Epithelial cell of proximal tubule (primary cell): ENCODE results near the gene MVK. TPM values are rescaled to one million over a fixed set of nuclear protein-coding genes. Genes with fewer than 3 reads are reported as not detected.

Source experiments
- DNase-seq: peaks from one replicate; pipeline ENCODE4 v3.0.0-alpha.2; 2011; ENCODE audit warnings: low read depth
- H3K4me3 ChIP-seq: 2 replicates; pipeline ENCODE4 v1.5.1; 2011; ENCODE audit warnings: low read depth, mild to moderate bottlenecking, low read length
- CTCF ChIP-seq: conservative IDR thresholded peaks from 2 replicates; pipeline ENCODE4 v1.5.1; 2012; ENCODE audit warnings: low read depth, mild to moderate bottlenecking, low read length
- total RNA-seq: library from RNA; depleted of rRNA; stranded (reverse); fragments of >200 nt; gene quantifications from 2 replicates; pipeline ENCODE4 v1.2.3, GENCODE V29; 2015

Gene MVK
- total RNA-seq, 1 donor from 2014 or later = 28.5 TPM

GRCh38 chr12:109608793-109609192 is 35.2 kb downstream of the MVK start:
- TF ChIP-seq CTCF = no peak
- H3K4me3 ChIP-seq = no peak overlapping the region
- DNase-seq = no peak

DNA sequence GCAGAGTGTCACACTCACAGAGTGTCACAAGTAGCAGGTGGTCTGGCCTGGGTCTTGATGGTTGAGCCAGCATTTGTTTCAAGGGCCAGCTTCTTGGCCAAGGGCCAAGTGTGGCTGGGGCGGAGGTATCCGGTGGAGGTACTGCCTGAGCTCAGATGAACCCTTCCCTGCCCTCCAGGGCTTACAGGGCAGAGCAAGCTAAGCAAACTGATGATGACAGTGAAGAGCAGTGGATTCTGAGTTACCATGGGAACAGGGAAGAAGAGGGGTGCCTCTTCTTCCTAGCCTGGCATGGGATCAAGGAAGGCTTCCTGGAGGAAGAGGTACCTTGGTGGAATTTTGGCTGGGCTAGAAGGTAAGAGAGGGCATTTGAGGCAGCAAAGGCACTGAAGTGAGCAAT is 35.7 kb downstream of the MVK start:
- no peak for TF ChIP-seq CTCF
- no peak overlapping the region for H3K4me3 ChIP-seq
- DNase-seq = no peak

DNA sequence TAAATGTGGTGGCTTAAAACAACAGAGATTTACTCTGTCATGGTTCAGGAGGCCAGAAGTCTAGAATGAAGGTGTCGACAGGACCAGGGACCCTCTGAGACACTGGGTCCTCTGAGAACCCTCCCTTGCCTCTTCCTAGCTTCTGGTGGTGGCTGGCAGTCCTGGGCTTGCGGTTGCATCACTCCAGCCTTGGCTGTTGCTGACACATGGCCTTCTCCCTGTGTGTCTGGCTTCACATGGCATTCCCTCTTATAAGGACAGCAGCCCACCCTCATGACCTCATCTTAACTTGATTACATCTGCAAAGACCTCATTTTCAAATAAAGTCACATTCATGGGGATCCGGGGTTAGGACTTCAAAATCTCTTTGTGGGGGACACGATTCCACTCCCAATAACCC is 36.9 kb downstream of the MVK start:
- no peak for TF ChIP-seq CTCF

DNA sequence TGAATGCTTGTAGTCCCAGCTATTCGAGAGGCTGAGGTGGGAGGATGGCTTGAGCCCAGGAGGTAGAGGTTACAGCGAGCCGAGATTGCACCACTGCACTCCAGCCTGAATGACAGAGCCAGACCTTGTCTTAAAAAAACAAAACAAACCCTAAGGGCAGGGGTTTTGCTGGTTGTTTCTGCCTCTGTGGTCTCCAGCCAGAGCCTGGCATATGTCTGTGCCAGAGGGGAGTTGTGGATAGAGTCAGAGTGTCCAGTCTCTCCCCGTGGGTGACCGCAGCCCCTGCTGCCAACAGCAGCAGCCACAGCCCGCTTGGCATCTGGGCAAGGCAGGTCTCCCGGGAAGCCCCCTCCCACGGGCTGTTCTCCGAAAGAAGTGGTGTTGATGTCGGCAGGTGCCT is 37.6 kb downstream of the MVK start:
- TF ChIP-seq CTCF = no peak
- no peak overlapping the region for H3K4me3 ChIP-seq
- no peak for DNase-seq

More for the DNA sequence above, 36.9 kb downstream of the MVK start:
- DNase-seq = no peak
- H3K4me3 ChIP-seq = no peak overlapping the region

GRCh38 chr12:109612003-109612402 is 38.4 kb downstream of the MVK start:
- no peak overlapping the region for H3K4me3 ChIP-seq
- no peak for DNase-seq
- TF ChIP-seq CTCF = no peak

DNA sequence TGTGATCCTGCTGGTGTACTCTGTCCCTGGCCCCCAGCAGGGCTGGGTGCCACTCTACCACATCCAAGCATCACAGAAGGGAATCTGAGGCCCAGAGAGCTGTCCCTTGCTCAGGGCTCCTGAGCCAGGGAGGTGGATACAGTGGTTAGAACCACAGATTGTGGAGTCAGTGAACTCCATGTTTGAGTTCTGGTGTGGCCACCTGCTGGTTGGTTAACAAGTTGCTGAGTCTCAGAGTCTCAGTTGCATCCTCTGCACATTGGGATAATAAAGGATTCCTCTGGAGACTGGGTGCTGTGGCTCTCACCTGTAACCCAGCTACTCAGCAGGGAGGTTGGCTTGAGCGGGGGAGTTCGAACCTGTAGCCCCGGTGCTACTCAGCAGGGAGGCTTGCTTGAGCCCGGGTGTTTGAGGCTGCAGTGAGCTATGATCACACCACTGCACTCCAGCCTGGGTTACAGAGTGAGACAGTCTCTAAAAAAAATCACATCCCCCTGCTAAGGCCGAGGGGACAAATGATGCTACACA is 39.4 kb downstream of the MVK start:
- no peak overlapping the region for H3K4me3 ChIP-seq
- peak; percentile 51 for TF ChIP-seq CTCF
- DNase-seq = no peak

- no peak for DNase-seq
- TF ChIP-seq CTCF = no peak
- no peak overlapping the region for H3K4me3 ChIP-seq
Observed at GRCh38 chr12:109613649-109614455, 40.3 kb downstream of the MVK start.
